M059J (cell line): ENCODE measurements around the gene ST6GALNAC2. TPM values are rescaled to one million over a fixed set of nuclear protein-coding genes. Genes with fewer than 3 reads are reported as not detected.

ENCODE experiments used
- DNase-seq: peaks from one replicate; pipeline ENCODE4 v3.0.0-alpha.2; 2012; ENCODE audit warnings: low read depth
- total RNA-seq: library from RNA; depleted of rRNA; stranded (reverse); fragments of >200 nt; shearing (Covaris generic); gene quantifications from 2 replicates; pipeline ENCODE4 v1.2.3, GENCODE V29; 2014

ST6GALNAC2 gene
- total RNA-seq, 1 experiment from 2014 or later: 2.1 TPM

DNA sequence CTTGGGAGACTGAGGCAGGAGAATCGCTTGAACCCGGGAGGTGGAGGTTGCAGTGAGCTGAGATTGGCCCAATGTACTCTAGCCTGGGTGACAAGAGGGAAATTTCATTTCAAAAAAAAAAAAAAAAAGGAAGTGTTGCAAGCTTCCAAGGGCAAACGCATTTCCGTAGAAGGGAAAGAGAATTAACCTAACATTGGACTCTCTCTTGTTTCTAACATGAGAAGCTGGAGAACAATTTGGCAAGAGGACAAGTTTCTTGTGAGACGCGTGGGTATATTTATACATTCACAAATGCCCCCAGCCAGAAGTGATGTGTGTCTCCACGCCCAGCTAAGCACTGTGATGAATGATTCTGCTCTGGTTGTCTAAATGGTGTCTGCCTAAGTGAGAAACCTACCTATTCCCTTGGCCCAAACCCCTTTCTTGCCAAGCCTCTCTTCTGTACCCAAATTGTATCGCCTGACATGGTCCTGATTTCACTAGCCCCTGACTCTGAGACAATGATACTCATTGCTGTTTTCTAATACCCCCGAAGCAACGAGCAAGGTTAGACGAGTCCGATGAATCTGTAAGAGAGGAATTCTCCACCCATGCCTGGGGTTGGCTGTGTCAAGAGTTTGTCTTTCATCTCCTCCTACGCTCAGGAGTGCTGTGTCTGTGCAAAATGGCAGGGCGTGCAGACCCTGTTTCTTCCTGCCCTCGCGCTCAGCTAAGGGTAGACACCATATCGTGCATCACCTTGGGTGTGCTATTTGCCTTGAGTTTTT lies 14.2 kb upstream of the ST6GALNAC2 start:
- no peak for DNase-seq

- DNase-seq: no peak
Measured at GRCh38 chr17:76598004-76598439, 12.4 kb upstream of the ST6GALNAC2 start.

DNA sequence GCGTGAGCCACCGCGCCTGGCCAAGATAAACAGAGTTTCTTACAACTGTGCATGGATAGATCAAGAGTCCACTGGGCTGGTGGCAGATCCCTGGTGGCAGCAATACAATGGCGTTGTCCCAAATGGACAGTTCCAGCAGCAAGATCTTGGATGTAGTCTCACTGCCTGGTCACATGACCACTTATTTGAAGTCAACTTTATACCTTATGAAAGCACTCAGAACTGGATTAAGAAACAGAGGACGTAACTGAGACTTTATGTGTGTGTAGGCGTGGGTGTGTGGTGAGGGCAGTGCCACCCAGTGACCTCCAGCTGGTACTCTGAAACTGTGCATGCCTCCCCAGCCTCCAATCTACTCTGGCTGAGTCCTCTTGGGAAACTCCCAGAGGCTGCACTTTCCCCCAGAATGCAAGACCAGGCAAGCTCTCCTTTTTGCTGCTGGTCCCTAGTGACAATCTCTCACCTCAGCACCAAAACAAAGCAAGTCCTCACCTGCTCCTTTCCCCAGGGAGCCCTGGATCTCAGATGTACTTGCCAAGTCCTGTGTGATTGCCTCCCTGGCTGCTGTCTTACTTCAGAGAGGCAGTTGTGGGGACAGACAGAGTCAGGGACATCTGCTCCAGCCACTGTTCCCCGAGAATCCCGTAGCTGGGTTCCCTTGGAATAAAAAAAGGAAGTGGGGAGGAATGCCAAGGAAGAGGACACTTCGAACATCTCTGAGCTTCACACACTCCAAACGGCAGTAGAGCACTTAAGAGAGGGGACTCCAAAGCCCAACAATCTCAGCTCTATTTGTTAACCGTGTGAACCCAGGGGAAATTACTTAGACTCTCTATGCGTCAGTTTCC lies 11.7 kb upstream of the ST6GALNAC2 start:
- no peak for DNase-seq

DNA sequence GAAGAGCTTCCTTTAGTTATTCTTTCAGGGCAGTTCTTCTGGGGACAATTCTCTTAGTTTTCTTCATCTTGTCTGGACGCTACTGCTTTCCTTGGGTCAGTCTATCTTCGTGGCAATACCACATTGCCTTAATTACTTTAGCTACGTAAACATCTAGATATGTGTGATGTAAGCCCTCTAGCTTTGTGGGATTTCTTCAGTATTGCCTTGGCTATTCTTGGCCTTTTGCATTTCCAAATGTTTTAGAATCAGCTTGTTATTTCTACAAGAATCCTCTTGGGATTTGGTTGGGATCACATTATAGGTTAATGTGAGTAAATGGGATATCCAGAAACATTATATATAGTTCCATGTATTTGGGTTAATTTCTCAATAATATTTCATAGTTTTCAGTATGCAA lies 9.0 kb upstream of the ST6GALNAC2 start:
- no peak for DNase-seq

GRCh38 chr17:76593959-76594358 lies 8.3 kb upstream of the ST6GALNAC2 start:
- DNase-seq: no peak

GRCh38 chr17:76593384-76593826 lies 7.7 kb upstream of the ST6GALNAC2 start:
- DNase-seq: peak; percentile 77

DNA sequence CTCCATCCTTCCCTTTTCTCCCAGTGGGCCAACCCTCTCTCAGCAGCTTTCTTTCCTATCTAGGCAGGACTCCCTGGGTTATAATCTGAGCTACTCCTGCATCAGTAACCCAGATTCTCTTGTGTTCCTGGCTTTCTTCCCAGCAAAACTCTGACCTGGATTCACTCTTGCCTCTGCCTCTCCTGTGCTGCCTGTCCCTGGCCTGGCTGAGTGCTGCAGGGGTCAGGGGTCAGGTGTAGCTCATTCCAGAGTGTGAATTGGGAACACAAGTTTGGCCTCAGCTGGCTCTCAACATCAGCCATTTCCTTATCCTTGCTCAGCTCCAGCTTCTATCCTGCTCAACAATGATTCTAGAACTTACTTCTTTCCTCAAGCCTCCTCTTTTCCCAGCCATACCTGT lies 2.5 kb upstream of the ST6GALNAC2 start:
- no peak for DNase-seq

DNA sequence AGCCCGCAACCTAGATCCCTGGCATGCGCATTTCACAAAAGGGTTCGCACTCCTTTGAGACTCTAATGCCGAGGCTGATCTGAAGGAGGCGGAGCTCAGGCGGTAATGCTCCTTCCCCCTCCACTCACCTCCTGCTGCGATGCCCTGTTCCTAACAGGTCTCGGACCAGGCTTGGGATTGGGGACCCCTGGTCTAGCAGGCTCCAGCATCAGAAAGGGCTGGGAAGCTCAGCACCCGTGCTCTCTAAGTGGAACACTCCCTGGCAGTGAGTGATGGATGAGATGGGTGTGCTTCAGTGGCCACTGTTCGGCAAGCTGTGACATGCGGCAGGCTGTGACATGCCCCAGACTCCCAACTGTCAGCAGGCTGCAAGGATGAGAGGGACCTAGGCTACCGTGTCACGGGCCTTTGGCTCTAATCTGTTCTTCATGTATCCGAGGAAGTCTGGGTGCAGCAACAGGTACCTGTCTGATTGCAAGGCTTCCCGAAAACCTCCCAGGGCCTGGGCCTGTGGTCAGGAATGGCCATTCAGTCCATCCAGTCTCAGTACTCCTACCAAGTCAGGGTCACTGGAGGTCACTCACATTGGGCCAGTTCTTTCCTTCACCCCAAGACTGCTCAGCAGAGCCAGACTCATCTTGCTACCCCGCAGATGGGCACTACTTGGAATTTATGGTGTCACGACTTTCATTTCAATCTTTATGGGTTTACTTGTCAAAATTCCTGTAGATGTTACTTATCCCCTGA lies 1.3 kb upstream of the ST6GALNAC2 start:
- no peak for DNase-seq

DNA sequence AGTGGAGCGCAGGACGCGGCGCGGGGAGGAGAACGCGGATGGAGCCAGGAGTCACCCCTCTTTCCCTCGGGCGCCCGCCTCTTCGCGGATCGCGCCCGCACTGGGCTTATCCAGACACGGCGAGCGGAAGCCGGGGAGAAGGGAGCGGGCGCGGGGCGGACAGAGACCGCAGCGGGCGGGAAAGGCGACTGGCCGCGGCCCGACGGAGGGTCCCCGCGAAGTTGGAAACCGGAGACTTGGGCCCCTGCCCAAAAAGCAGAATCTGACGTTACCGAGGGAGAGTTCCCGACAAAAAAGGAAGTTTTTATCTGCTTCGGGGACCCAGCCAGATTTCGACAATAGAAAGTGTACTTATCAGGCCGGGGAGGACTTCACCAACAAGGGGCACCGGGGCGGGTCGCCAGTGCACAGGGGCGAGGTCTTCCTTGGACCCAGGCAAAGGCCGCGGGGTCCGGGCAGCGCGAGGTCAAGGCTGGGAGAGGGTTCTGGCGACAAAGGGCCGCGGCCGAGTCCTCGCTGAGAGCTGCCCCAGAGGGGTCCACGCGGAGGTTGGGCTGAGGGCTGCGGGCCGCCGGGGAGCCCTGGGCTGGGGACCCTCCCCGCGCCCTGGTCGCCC lies 519 bp downstream of the ST6GALNAC2 start:
- DNase-seq: no peak

DNA sequence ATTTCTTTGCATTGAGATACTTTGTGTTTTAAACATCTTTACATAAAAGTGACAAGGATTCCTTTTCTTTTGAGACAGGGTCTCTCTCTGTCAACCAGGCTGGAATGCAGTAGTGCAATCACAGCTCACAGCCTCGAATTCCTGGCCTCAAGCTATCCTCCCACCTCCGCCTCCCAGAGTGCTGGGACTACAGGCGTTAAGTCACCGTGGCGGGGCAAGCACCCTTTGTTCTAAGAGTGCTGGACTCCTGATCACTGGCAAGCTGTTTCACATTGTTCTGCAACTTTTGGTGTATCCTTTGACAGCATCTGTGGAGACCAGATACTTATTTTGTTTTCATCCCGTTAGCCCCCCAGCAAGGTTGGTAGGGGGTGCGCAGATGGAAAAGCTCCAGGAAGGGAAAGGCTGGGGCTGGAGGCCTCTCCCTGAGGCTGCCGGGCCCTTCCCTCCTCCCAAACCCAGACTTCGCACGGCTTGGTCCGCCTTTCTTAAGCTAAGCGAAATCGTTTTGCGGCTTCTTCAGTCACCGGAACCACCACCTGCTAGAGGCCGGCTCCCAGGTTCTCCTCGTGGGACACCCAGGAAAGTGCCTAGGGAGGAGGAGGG lies 1.1 kb downstream of the ST6GALNAC2 start:
- no peak for DNase-seq

DNA sequence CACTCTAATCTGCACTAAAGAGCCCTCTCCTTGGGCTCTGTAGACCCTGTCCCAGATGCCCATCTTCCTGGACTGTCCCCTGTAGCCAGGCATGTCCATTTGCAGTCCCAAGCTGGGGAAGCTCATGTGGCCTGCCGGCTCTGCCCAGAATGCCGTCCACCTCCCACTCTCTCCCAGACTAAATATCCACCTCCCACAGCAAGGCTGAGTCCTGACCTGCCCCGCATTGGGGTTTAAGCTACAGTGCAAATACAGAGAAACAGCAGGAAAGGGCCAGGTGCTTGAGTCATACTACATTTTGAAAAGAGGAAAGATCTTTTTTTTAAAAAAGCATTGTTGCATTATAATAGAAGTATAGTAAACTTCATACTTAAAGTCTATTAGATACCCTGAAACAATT lies 3.0 kb downstream of the ST6GALNAC2 start:
- no peak for DNase-seq

DNA sequence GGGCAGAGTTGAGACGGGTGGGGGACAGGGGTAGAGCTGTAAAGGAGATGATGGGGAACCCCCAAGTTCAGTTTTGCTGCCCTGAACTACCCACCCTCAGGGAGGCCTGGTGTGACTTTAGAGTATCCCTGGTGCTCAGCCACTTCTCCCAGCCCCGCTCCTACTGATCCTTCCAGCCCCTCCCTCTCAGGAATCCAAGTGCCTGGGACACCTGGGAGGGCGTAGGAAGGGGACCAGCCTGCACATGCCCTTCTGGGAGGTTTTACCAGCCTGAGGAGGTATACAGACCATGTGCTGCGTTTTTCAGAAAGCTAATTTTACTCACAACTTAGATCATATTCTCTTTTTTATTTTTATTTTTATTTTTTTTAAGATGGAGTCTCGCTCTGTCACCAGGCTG lies 4.1 kb downstream of the ST6GALNAC2 start:
- no peak for DNase-seq

DNA sequence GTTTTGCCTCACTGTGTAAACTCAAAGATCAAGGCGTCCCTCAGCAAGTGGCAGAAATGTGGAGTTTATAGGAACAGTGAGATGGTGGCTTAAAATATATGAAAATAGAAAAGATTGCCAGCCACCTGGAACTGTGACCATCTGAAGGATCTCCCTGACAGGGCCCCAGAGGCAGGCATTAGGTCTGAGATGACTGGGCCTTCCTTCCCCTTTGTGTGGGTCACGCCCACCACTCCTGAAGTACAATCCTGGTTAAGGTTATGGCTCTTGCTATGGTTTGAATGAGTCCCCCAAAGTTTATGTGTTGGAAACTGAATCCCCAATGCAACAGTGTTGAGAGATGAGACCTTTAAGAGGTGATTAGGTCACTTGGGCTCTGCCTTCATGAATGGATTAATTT lies 6.4 kb downstream of the ST6GALNAC2 start:
- DNase-seq: no peak

DNA sequence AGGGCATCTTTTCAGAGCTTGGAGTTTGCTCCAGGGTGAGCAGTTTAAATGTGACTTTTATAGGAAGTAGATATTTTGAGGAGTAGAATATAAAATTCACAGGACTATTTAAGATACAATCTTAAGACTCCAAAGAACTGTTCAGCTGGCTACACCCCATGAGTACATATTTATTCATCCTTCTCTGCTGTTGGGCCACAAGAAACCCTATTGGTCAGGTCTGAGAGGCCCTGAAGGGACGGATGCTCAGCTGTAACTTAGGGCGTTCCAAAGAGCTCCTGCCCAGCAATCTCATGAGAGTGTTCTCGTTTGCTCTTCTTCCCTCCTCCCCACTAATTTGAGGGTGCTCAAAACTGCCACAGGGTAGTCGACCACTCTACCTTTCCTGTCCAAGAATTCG lies 7.3 kb downstream of the ST6GALNAC2 start:
- DNase-seq: no peak

GRCh38 chr17:76577876-76578275 lies 7.8 kb downstream of the ST6GALNAC2 start:
- DNase-seq: no peak

DNA sequence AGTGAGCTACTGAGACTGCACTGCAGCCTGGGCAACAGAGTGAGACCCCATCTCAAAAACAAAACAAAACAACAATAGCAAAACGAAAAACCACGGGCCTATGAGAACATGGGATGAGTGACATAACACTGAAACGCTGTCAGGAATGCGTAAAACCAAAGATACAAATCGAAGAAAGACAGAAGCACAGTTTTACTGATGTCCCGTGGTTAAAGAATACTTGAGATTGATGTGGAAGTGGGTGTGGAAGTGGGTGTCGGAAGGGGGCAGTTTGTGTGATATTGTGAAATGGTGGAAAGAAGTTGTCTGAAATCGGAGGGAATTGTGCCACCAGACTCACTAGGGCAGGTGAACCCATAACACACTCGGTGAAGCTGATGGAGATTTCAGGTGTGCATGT lies 9.5 kb downstream of the ST6GALNAC2 start:
- DNase-seq: no peak

DNA sequence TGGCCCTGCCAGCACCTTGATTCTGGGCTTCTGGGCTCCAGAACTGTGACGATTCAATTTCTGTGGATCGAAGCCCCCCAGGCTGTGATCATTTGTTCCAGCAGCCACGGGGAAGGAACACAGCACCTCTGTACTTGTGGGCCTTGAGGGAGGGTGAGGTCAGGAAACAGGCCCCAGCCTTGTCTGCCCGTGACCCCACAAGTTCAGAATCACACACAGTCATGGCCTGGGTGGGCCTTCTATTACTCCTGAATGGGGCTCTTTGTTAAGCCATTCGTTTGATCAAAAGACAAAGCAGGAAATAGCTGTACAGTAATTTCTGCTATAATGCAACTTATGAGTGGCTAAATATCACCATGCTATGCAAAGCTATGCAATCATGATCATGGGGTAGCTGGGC lies 10.1 kb downstream of the ST6GALNAC2 start:
- no peak for DNase-seq

DNA sequence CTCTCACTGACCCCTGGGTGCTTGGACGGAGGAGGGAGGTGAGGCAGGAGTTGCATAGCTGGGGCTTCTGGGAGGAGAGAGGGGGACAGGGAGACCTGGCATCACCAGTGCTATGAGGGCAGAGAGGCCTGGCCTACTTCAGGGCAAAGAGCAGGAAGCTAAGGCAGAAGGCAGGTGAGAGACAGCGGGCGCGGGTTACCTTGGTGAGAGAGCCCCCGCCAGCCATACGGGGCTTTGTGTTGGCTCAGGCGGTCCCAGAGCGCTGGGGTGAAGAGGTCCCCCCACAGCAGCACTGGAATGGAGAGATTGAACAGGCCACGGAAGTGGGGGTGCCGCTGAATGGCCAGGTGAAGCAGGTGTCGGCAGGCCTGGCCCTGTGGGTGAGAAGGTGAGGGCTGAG lies 11.5 kb downstream of the ST6GALNAC2 start:
- no peak for DNase-seq

DNA sequence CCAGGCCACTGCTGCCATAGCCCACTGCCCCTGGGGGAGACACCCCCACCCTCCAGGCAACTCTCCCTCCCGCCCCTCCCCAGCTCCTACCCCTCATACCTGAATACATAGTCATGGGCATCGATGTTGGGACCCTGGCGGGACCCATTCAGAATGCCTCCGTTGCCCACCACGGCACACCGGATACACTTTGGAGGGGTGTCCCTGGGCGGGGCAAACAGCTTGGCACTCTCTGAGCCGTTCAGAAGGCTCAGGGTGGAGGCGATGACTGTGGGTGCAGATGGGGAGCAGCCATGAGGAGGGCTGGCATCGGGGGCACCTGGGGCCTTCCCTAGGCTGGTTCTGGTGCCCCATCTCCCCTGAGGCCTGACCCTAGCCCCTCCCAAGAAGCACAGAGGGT lies 12.6 kb downstream of the ST6GALNAC2 start:
- no peak for DNase-seq

DNA sequence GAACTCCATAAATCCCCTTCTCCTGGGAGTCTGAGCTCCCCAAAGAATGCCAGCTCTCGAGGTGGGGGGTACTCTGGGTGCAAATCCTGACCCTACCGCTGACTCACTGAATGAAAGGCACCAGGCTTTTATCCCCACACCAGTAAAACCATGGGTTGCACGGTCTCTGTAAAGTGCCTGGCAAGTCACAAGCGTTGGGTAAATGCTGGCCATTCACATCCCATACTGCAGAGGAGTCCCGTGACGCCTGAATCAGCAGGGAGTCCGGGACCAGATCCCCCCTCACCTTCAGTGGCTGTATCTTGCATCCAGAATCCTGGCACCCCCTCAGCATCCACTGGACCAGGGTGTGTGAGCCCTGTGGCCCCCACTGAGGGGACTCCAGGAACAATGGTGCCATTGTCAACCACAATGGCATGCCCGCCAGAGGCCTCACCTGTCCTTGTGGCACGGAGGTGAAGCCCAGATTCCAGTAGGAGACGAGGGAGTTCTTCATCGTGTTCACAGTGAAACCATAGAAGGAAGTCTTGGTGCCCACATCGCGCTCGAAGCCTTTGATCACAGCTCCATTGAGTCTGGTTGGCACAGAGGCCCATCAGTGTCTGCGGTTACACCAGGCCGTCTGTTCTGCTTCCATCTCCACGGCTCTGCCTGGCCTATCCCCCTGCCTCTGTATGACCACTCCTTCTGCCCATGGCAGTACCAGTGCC lies 13.3 kb downstream of the ST6GALNAC2 start:
- no peak for DNase-seq
